Stimulated activated CD8-positive, alpha-beta memory T cell treated with anti-CD3 and anti-CD28 coated beads, Interleukin-4, amount 100 ng/mL, for 24 hours (primary cell): ENCODE data around the gene NOL8.

Experiments used
- DNase-seq: peaks from one replicate; pipeline ENCODE4 v3.0.0-alpha.2; 2020; ENCODE audit warnings: low read depth

NOL8 gene

GRCh38 chr9:92310562-92310961 lies 14.6 kb downstream of the NOL8 start:
- DNase-seq, result no peak

- DNase-seq, result no peak
These were observed 16.3 kb downstream of the NOL8 start for GRCh38 chr9:92308893-92309292.

- no peak for DNase-seq
These were observed 24.2 kb downstream of the NOL8 start for GRCh38 chr9:92300936-92301335.

GRCh38 chr9:92299116-92299515 lies 26.0 kb downstream of the NOL8 start:
- no peak for DNase-seq

GRCh38 chr9:92298036-92298435 lies 27.1 kb downstream of the NOL8 start:
- DNase-seq, result no peak

- DNase-seq, result no peak
These were observed 27.5 kb downstream of the NOL8 start for GRCh38 chr9:92297611-92298010.

GRCh38 chr9:92295827-92296258 lies 29.3 kb downstream of the NOL8 start:
- DNase-seq, result no peak

GRCh38 chr9:92295240-92295790 lies 29.8 kb downstream of the NOL8 start:
- DNase-seq, result no peak

- DNase-seq, result no peak
These were observed 30.9 kb downstream of the NOL8 start for GRCh38 chr9:92294297-92294676.

- peak; percentile 100 for DNase-seq
These were observed 31.5 kb downstream of the NOL8 start, which contains the start of gene IARS1 for GRCh38 chr9:92293452-92294296. Gene IARS1, minus strand, starts transcription at chr9:92293697. Its CDS starts 4,278 bp downstream, at chr9:92289419.

- no peak for DNase-seq
These were observed 32.1 kb downstream of the NOL8 start for GRCh38 chr9:92293075-92293354.

- no peak for DNase-seq
These were observed 32.6 kb downstream of the NOL8 start for GRCh38 chr9:92292338-92293074.

GRCh38 chr9:92291577-92291976 lies 33.6 kb downstream of the NOL8 start:
- DNase-seq, result no peak

GRCh38 chr9:92290785-92291429 lies 34.2 kb downstream of the NOL8 start:
- DNase-seq, result no peak

GRCh38 chr9:92289708-92290390 lies 35.3 kb downstream of the NOL8 start:
- DNase-seq, result no peak

- DNase-seq, result no peak
These were observed 45.8 kb downstream of the NOL8 start for GRCh38 chr9:92279302-92279701.

- no peak for DNase-seq
These were observed 47.0 kb downstream of the NOL8 start for GRCh38 chr9:92278110-92278509.

- DNase-seq, result no peak
These were observed 48.7 kb downstream of the NOL8 start for GRCh38 chr9:92276331-92277032.

GRCh38 chr9:92275541-92275940 lies 49.6 kb downstream of the NOL8 start:
- DNase-seq, result no peak

GRCh38 chr9:92270511-92270910 lies 54.6 kb downstream of the NOL8 start:
- no peak for DNase-seq

- DNase-seq, result no peak
These were observed 58.7 kb downstream of the NOL8 start for GRCh38 chr9:92266486-92266885.
